Measurements from ENCODE around the gene CDC42SE2. TPM values are rescaled to one million over a fixed set of nuclear protein-coding genes. Genes with fewer than 3 reads are reported as not detected.

Gene CDC42SE2
- total RNA-seq, 1 donor: 45.6 TPM

- H3K4me3 ChIP-seq (ENCODE audit: low read depth, low read length): no peak overlapping the region
- TF ChIP-seq CTCF (IDR thresholded peaks at IDR 0.05; ENCODE audit: insufficient read depth, low read length): no peak
- no peak for DNase-seq (ENCODE audit: low read depth)
These were observed 150.0 kb downstream of the CDC42SE2 start for GRCh38 chr5:131413605-131414559.

- no peak for TF ChIP-seq CTCF (IDR thresholded peaks at IDR 0.05; ENCODE audit: insufficient read depth, low read length)
- no peak for DNase-seq (ENCODE audit: low read depth)
- no peak overlapping the region for H3K4me3 ChIP-seq (ENCODE audit: low read depth, low read length)
These were observed 152.9 kb downstream of the CDC42SE2 start for GRCh38 chr5:131416729-131417128.

GRCh38 chr5:131417240-131417869 lies 153.5 kb downstream of the CDC42SE2 start:
- TF ChIP-seq CTCF (IDR thresholded peaks at IDR 0.05; ENCODE audit: insufficient read depth, low read length): peak; percentile 80
- peak; percentile 85 for DNase-seq (ENCODE audit: low read depth)

GRCh38 chr5:131418846-131419245 lies 155.0 kb downstream of the CDC42SE2 start:
- no peak for DNase-seq (ENCODE audit: low read depth)
- no peak for TF ChIP-seq CTCF (IDR thresholded peaks at IDR 0.05; ENCODE audit: insufficient read depth, low read length)
- H3K4me3 ChIP-seq (ENCODE audit: low read depth, low read length): no peak overlapping the region

More at GRCh38 chr5:131417240-131417869, 153.5 kb downstream of the CDC42SE2 start:
- no peak overlapping the region for H3K4me3 ChIP-seq (ENCODE audit: low read depth, low read length)

GRCh38 chr5:131419877-131420276 lies 156.0 kb downstream of the CDC42SE2 start:
- no peak for TF ChIP-seq CTCF (IDR thresholded peaks at IDR 0.05; ENCODE audit: insufficient read depth, low read length)
- DNase-seq (ENCODE audit: low read depth): no peak
- no peak overlapping the region for H3K4me3 ChIP-seq (ENCODE audit: low read depth, low read length)

GRCh38 chr5:131423056-131423455 lies 159.2 kb downstream of the CDC42SE2 start:
- peak; percentile 51 for TF ChIP-seq CTCF (IDR thresholded peaks at IDR 0.05; ENCODE audit: insufficient read depth, low read length)
- DNase-seq (ENCODE audit: low read depth): peak; percentile 41
- no peak overlapping the region for H3K4me3 ChIP-seq (ENCODE audit: low read depth, low read length)
